H7 (cell line): Measurements from ENCODE around the gene ATG2B. TPM values are rescaled to one million over a fixed set of nuclear protein-coding genes. Genes with fewer than 3 reads are reported as not detected.

Experiments used
- DNase-seq: peaks from one replicate; pipeline ENCODE4 v3.0.0; 2012
- H3K27me3 ChIP-seq: 2 replicates; pipeline ENCODE4 v1.6.0; 2011; ENCODE audit warnings: mild to moderate bottlenecking, low read length; ENCODE audit not compliant: control insufficient read depth, insufficient read depth
- H3K36me3 ChIP-seq: replicated peaks from 2 replicates; pipeline ENCODE4 v1.5.1; 2011; ENCODE audit warnings: low read length; ENCODE audit not compliant: control insufficient read depth, insufficient read depth
- H3K4me3 ChIP-seq: 2 replicates; pipeline ENCODE4 v1.5.1; 2011; ENCODE audit warnings: low read depth, mild to moderate bottlenecking, control low read depth, low read length, moderate library complexity; ENCODE audit not compliant: insufficient read depth
- total RNA-seq: library from RNA; depleted of rRNA; stranded (reverse); fragments of >200 nt; shearing (Covaris generic); gene quantifications from 2 replicates; pipeline ENCODE4 v1.2.3, GENCODE V29; 2014

ATG2B gene
- total RNA-seq, 1 experiment from 2014 or later = 7.1 TPM

DNA sequence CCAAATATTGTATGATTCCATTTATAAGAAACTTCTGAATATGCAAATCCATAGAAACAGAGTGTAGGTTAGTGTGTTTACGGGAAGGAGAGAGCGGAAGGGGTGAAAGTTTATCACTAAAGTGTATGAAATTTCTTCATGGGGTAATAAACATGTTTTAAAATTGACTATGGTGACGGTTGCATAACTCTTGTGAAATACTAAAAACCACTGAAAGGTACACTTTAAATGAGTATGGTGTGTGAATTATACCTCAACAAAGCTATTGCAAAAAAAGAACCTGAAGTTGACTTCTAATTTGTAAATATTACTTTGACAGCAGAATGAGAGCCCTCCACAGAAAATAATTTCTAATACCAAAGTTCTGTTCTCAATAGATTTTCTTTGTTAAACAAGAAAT is 47.1 kb downstream of the ATG2B start:
- H3K27me3 ChIP-seq = no peaks in the 10 kb centered on the region
- no peak for DNase-seq
- H3K36me3 ChIP-seq = peaks cover 3% of the 10 kb centered on the region; the same call in 1 of the 2 replicates
- no peak overlapping the region for H3K4me3 ChIP-seq

DNA sequence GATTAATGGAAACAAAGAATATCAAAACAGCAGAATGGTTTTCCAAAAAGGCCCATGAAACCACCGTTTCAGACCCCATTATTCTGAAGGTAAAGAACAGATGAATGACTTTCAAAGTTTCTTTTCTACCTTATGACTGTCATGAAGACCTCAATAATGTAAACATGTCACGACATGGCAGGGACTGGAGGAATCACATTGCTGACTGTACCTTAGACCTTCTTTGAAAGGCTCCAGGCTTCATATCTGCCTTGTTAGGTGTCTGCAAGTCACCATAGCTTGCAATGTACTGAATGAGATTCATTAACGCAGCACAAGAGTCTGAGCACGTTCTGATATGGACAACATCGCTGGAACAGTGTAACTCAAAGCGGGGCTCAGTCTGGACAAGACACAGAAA is 52.2 kb downstream of the ATG2B start:
- DNase-seq = no peak
- H3K36me3 ChIP-seq = no peaks in the 10 kb centered on the region; the same call in 1 of the 2 replicates
- no peaks in the 10 kb centered on the region for H3K27me3 ChIP-seq
- H3K4me3 ChIP-seq = no peak overlapping the region

DNA sequence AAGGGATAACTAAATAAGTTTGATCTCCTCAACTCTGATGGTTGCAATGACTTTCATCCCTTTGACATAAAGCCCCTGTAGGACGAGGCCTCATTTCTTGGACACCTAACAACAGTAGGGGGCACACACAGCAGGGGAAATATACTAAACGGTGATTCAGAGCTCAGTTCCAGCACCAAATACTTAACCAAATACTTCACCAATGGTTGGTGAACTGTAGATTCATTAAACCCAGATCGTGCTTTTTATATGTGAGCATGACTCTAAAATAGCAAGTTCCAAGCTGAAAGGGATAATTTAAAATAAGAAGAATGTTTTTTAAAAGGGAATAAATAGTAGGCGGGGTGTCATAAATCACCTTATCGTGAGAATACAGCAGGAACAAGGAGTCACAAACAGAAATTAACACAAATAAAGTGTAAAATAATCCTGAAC is 53.2 kb downstream of the ATG2B start:
- Histone ChIP-seq H3K36me3 (no peaks in the 10 kb centered on the region; the same call in 1 of the 2 replicates), H3K27me3 (no peaks in the 10 kb centered on the region), H3K4me3 (no peak overlapping the region)
- no peak for DNase-seq

GRCh38 chr14:96309133-96309895 is 53.8 kb downstream of the ATG2B start:
- Histone ChIP-seq H3K4me3 (no peak overlapping the region), H3K36me3 (no peaks in the 10 kb centered on the region; the same call in 1 of the 2 replicates), H3K27me3 (no peaks in the 10 kb centered on the region)
- DNase-seq = no peak

DNA sequence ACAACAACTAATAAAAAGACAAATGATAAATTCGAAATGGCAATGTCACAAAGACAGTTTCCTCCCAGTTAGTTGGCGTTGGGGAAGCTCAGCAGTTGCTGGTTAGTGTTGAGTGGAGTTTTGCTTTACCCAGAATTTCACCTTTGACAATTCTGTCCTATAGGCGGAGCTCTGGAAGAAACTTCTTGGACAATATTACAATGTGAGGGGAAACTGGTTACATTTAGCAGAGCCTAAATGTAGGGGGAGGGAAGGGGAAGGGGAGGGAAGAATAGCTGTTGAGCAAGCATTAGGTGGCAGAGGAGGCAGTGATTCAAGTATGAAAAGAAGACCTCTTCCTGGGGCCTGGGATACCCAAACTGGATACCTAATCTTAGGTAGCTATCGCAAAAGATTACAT is 55.7 kb downstream of the ATG2B start:
- no peak for DNase-seq
- Histone ChIP-seq H3K27me3 (no peaks in the 10 kb centered on the region), H3K36me3 (no peaks in the 10 kb centered on the region; the same call in 1 of the 2 replicates), H3K4me3 (no peak overlapping the region)

GRCh38 chr14:96304956-96305355 is 58.2 kb downstream of the ATG2B start:
- DNase-seq = peak; percentile 38
- no peaks in the 10 kb centered on the region; the same call in none of the 2 replicates for H3K36me3 ChIP-seq
- H3K27me3 ChIP-seq = no peaks in the 10 kb centered on the region
- H3K4me3 ChIP-seq = no peak overlapping the region

DNA sequence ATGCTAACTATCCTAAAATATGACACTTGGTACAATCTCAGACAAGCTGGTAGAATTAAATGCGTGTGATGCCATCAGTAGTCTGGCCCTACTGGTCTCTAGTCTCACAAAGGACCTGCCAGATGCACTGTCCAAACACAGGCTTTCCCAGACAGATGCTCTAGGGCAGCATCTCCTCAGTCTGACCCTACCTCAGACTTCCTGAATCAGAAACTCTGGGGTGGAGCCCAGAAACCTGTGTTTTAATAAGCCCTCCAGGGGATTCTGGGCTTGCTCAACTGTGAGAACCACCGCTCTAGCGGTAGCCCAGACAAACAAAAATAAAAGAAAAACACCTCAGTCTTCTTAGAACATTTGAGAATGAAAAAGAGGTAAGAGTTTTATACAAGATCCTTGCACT is 59.2 kb downstream of the ATG2B start:
- DNase-seq = no peak
- H3K4me3 ChIP-seq = no peak overlapping the region

GRCh38 chr14:96299441-96299840 is 63.7 kb downstream of the ATG2B start:
- H3K36me3 ChIP-seq = no peaks in the 10 kb centered on the region; the same call in none of the 2 replicates
- no peaks in the 10 kb centered on the region for H3K27me3 ChIP-seq
- DNase-seq = no peak
- no peak overlapping the region for H3K4me3 ChIP-seq

More for the DNA sequence above, 59.2 kb downstream of the ATG2B start:
- Histone ChIP-seq H3K36me3 (no peaks in the 10 kb centered on the region; the same call in none of the 2 replicates), H3K27me3 (no peaks in the 10 kb centered on the region)

GRCh38 chr14:96297997-96298515 is 65.1 kb downstream of the ATG2B start:
- DNase-seq = no peak

DNA sequence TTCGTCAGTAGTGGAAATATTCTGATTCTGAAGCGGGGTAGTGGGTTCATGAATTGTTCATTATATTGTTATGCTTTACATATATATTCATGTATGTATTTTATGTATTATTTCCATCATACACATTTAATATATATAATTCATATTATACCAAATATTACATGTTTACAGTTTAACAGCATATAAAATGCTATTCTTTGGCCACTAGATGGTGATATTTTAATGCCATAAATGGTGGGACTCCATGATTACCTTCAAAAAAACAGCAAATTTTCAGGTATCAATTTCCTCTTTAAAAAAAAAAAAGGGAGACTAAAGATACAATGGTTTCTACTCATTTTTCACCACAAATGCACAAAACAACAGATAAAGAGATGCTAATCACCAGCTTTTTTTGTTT is 66.1 kb downstream of the ATG2B start:
- no peak for DNase-seq
- Histone ChIP-seq H3K36me3 (no peaks in the 10 kb centered on the region; the same call in none of the 2 replicates), H3K4me3 (no peak overlapping the region), H3K27me3 (no peaks in the 10 kb centered on the region)

More at GRCh38 chr14:96297997-96298515, 65.1 kb downstream of the ATG2B start:
- no peak overlapping the region for H3K4me3 ChIP-seq
- H3K36me3 ChIP-seq = no peaks in the 10 kb centered on the region; the same call in none of the 2 replicates
- no peaks in the 10 kb centered on the region for H3K27me3 ChIP-seq

DNA sequence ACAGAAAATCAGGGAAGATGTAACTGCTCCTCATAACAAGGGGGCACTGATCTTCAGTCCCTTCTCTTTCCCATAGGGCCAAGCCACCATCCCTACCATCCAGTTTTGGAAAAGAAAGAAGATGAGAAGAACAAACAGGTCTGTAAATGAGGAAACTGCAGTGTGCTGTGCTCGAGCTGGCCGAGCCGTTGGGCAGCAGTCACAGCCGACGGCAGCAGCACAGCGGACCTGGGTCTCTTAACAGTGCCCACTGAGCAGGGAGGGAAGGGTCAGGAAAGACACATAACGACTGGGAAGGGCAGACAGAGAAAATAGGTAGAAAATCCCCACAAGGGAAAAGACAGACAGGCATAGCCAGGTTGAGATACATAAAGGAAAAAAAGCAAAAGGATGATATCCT is 68.9 kb downstream of the ATG2B start:
- no peak for DNase-seq
- H3K27me3 ChIP-seq = no peaks in the 10 kb centered on the region
- no peak overlapping the region for H3K4me3 ChIP-seq
- H3K36me3 ChIP-seq = peaks cover under 1% of the 10 kb centered on the region

- no peak for DNase-seq
Measured at GRCh38 chr14:96287856-96288255, 75.3 kb downstream of the ATG2B start.

GRCh38 chr14:96286251-96286650 is 76.9 kb downstream of the ATG2B start:
- Histone ChIP-seq H3K27me3 (no peaks in the 10 kb centered on the region), H3K36me3 (peaks cover 2% of the 10 kb centered on the region; the same call in 1 of the 2 replicates), H3K4me3 (no peak overlapping the region)
- no peak for DNase-seq

More at GRCh38 chr14:96287856-96288255, 75.3 kb downstream of the ATG2B start:
- H3K36me3 ChIP-seq = peaks cover 2% of the 10 kb centered on the region; the same call in 1 of the 2 replicates
- H3K4me3 ChIP-seq = no peak overlapping the region
- no peaks in the 10 kb centered on the region for H3K27me3 ChIP-seq

DNA sequence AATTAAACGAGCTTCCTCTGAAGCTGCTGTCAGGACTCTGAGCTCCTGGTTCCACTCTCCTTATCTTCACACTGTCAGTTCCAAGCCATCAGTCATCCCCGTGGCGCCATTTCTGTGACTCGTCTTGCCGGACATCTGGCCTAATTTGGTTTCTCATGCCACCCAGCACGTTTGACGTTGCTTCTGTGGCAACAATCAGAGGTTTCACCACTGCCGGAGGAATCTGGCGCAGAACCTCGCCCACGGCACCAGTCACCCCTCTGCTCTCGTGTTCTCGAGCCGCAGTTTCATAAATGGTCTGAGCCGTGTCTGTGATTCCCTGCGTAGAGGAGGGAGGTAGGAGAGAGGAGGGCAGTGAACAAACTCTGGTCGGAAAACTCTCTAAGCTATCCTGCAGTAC is 77.5 kb downstream of the ATG2B start:
- Histone ChIP-seq H3K27me3 (no peaks in the 10 kb centered on the region), H3K4me3 (no peak overlapping the region), H3K36me3 (peaks cover 2% of the 10 kb centered on the region; the same call in 1 of the 2 replicates)
- no peak for DNase-seq

- H3K36me3 ChIP-seq = peaks cover 2% of the 10 kb centered on the region; the same call in 1 of the 2 replicates
- H3K27me3 ChIP-seq = no peaks in the 10 kb centered on the region
- no peak overlapping the region for H3K4me3 ChIP-seq
- DNase-seq = no peak
Measured at GRCh38 chr14:96284430-96284829, 78.7 kb downstream of the ATG2B start.
